Neural cell (in vitro differentiated cells): ENCODE data around the gene HMGCL. TPM values are rescaled to one million over a fixed set of nuclear protein-coding genes. Genes with fewer than 3 reads are reported as not detected.
"Not testable (repeated sequence)": the region's sequence is repeated elsewhere in the genome, so short reads cannot be mapped to it uniquely, and the experiment has no call there.

Experiments
- H2AFZ ChIP-seq: fragments of 200-600, 300-800 bp; sonication (generic), shearing (Covaris generic); 2 replicates; pipeline ENCODE4 v1.6.0; 2014; ENCODE audit warnings: low read depth, mild to moderate bottlenecking, antibody characterized with exemption, low read length, moderate library complexity
- H3F3A ChIP-seq: fragments of 200-600 bp; shearing (Covaris generic); 2 replicates; pipeline ENCODE4 v1.6.1; 2016; ENCODE audit warnings: mild to moderate bottlenecking, moderate library complexity, mixed read lengths, antibody characterized with exemption, low read length; ENCODE audit not compliant: insufficient read depth, poor library complexity, severe bottlenecking
- H3K27ac ChIP-seq: fragments of 200-600, 300-800 bp; sonication (generic), shearing (Covaris generic); 2 replicates; pipeline ENCODE4 v1.5.1; 2014; ENCODE audit warnings: mild to moderate bottlenecking, low read length, moderate library complexity
- H3K27me3 ChIP-seq: fragments of 300-800, 200-600 bp; sonication (generic), shearing (Covaris generic); 2 replicates; pipeline ENCODE4 v1.6.0; 2014; ENCODE audit warnings: mild to moderate bottlenecking, low read depth, low read length, moderate library complexity; ENCODE audit not compliant: insufficient read depth
- H3K36me3 ChIP-seq: fragments of 300-800, 200-600 bp; sonication (generic), shearing (Covaris generic); 2 replicates; pipeline ENCODE4 v1.5.1; 2014; ENCODE audit warnings: mild to moderate bottlenecking, antibody characterized with exemption, low read length, moderate library complexity; ENCODE audit not compliant: insufficient read depth
- H3K4me2 ChIP-seq: fragments of 300-800, 200-600 bp; sonication (generic), shearing (Covaris generic); 2 replicates; pipeline ENCODE4 v1.6.0; 2014; ENCODE audit warnings: mild to moderate bottlenecking, low read length
- H3K4me3 ChIP-seq: fragments of 300-800, 200-600 bp; sonication (generic), shearing (Covaris generic); 2 replicates; pipeline ENCODE4 v1.5.1; 2014; ENCODE audit warnings: mild to moderate bottlenecking, low read length, moderate library complexity
- H3K79me2 ChIP-seq: fragments of 200-600 bp; shearing (Covaris generic); replicated peaks from 2 replicates; pipeline ENCODE4 v1.6.0; 2014; ENCODE audit warnings: mild to moderate bottlenecking, low read length, moderate library complexity; ENCODE audit not compliant: insufficient read depth
- H3K9ac ChIP-seq: fragments of 300-800, 200-600 bp; sonication (generic), shearing (Covaris generic); 2 replicates; pipeline ENCODE4 v1.6.1; 2016; ENCODE audit warnings: mild to moderate bottlenecking, low read length, mixed read lengths
- H3K9me2 ChIP-seq: fragments of 200-600 bp; shearing (Covaris generic); 2 replicates; pipeline ENCODE4 v1.6.1; 2016; ENCODE audit warnings: mild to moderate bottlenecking, low read length, mixed read lengths; ENCODE audit not compliant: insufficient read depth
- H3K9me3 ChIP-seq: fragments of 200-600, 300-800 bp; sonication (generic), shearing (Covaris generic); 2 replicates; pipeline ENCODE4 v1.6.1; 2016; ENCODE audit warnings: mild to moderate bottlenecking, mixed run types, low read length, moderate library complexity, mixed read lengths
- H4K20me1 ChIP-seq: fragments of 200-600 bp; shearing (Covaris generic); 2 replicates; pipeline ENCODE4 v1.6.1; 2016; ENCODE audit warnings: mild to moderate bottlenecking, mixed run types; ENCODE audit not compliant: insufficient read depth
- CTCF ChIP-seq: fragments of 450-650 bp; IDR thresholded peaks from 2 replicates; pipeline ENCODE4 v1.5.1; 2014; ENCODE audit warnings: antibody characterized with exemption, mild to moderate bottlenecking, moderate library complexity; ENCODE audit not compliant: poor library complexity, severe bottlenecking
- EP300 ChIP-seq: fragments of 450-650 bp; conservative IDR thresholded peaks from 2 replicates; pipeline ENCODE4 v1.6.1; 2014; ENCODE audit warnings: antibody characterized with exemption, mild to moderate bottlenecking, moderate library complexity; ENCODE audit not compliant: poor library complexity, severe bottlenecking
- MXI1 ChIP-seq: fragments of 450-650 bp; conservative IDR thresholded peaks from 2 replicates; pipeline ENCODE4 v1.6.1; 2014; ENCODE audit warnings: antibody characterized with exemption, mild to moderate bottlenecking; ENCODE audit not compliant: poor library complexity, severe bottlenecking
- POLR2AphosphoS5 ChIP-seq: IDR thresholded peaks from 2 replicates; pipeline ENCODE4 v1.6.1; 2012
- RAD21 ChIP-seq: fragments of 450-650 bp; conservative IDR thresholded peaks from 2 replicates; pipeline ENCODE4 v1.6.1; 2014; ENCODE audit warnings: antibody characterized with exemption, mild to moderate bottlenecking, moderate library complexity
- REST ChIP-seq: IDR thresholded peaks from 2 replicates; pipeline ENCODE4 v1.6.1; 2012; ENCODE audit warnings: borderline replicate concordance
- SMC3 ChIP-seq: fragments of 450-650 bp; conservative IDR thresholded peaks from 2 replicates; pipeline ENCODE4 v1.6.1; 2014; ENCODE audit warnings: antibody characterized with exemption, mild to moderate bottlenecking, moderate library complexity; ENCODE audit not compliant: poor library complexity
- TAF1 ChIP-seq: IDR thresholded peaks from 2 replicates; pipeline ENCODE4 v1.6.1; 2012; ENCODE audit warnings: low read depth
- polyA plus RNA-seq: library from polyadenylated mRNA; depleted of rRNA; stranded (reverse); fragments of >200 nt; gene quantifications from 2 replicates; pipeline ENCODE4 v1.2.3, GENCODE V29; 2014

The HMGCL gene
- polyA plus RNA-seq, 1 donor from 2014 or later, result 27.6 TPM

GRCh38 chr1:23837908-23838307 lies 12.7 kb upstream of the HMGCL start:
- Histone ChIP-seq H3K79me2 (no peaks in the 10 kb centered on the region), H3K9me3 (no peaks in the 10 kb centered on the region), H3K27ac (no peak overlapping the region), H3K4me2 (no peak overlapping the region), H3K27me3 (peaks cover 23% of the 10 kb centered on the region), H3K9ac (no peak overlapping the region), H2AFZ (no peak overlapping the region), H3K9me2 (no peaks in the 10 kb centered on the region), H4K20me1 (no peaks in the 10 kb centered on the region), H3F3A (no peaks in the 10 kb centered on the region), H3K36me3 (no peaks in the 10 kb centered on the region), H3K4me3 (peak overlapping the region; percentile 44)
- no peak for TF ChIP-seq RAD21
- no peak for TF ChIP-seq SMC3
- TF ChIP-seq CTCF, result no peak

- no peaks in the 10 kb centered on the region for H3K9me2 ChIP-seq
- peaks cover 23% of the 10 kb centered on the region for H3K27me3 ChIP-seq
- TF ChIP-seq REST (no peak), EP300 (no peak), POLR2AphosphoS5 (no peak), TAF1 (no peak), MXI1 (no peak)
- no peak overlapping the region for H3K4me3 ChIP-seq
- no peak overlapping the region for H2AFZ ChIP-seq
- no peaks in the 10 kb centered on the region for H4K20me1 ChIP-seq
- H3K36me3 ChIP-seq, result no peaks in the 10 kb centered on the region
- no peaks in the 10 kb centered on the region for H3K79me2 ChIP-seq
- H3K9me3 ChIP-seq, result no peaks in the 10 kb centered on the region
- no peak overlapping the region for H3K9ac ChIP-seq
- no peak overlapping the region for H3K4me2 ChIP-seq
- H3F3A ChIP-seq, result no peaks in the 10 kb centered on the region
- H3K27ac ChIP-seq, result no peak overlapping the region
These were observed 10.8 kb upstream of the HMGCL start for GRCh38 chr1:23836037-23836436.

DNA sequence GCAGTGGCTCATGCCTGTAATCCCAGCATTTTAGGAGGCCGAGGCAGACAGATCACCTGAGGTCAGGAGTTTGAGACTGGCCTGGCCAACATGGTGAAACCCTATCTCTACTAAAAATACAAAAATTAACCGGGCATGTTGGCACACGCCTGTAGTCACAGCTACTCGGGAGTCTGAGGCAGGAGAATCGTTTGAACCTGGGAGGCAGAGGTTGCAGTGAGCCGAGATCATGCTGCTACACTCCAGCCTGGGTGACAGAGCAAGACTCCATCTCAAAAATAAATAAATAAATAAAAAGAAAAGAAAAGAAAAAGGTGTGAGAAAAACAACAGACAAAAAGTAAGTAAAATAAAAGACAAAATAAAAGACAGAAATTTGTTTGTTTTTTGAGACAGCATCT lies 8.9 kb upstream of the HMGCL start:
- H3K9ac ChIP-seq, H3K4me3 ChIP-seq, H4K20me1 ChIP-seq: not testable (repeated sequence)

More for the DNA sequence above, 8.9 kb upstream of the HMGCL start:
- not testable (repeated sequence) for H3F3A ChIP-seq, H3K79me2 ChIP-seq, H3K4me2 ChIP-seq, H3K36me3 ChIP-seq, H3K9me2 ChIP-seq, H3K9me3 ChIP-seq, H2AFZ ChIP-seq, H3K27ac ChIP-seq
- H3K27me3 ChIP-seq, result peaks cover 23% of the 10 kb centered on the region
